ENCODE results near the gene DNAH9.

The DNAH9 gene

GRCh38 chr17:11564589-11565380, 33.5 kb upstream of the DNAH9 start:
- no peak for DNase-seq (ENCODE audit: extremely low spot score)
- CTCF ChIA-PET: no interaction called here
- POLR2A ChIA-PET: no interaction called here
- TF ChIP-seq CTCF (IDR thresholded peaks at IDR 0.05; ENCODE audit: control extremely low read depth, extremely low read depth, low read depth, missing control alignments): no peak

GRCh38 chr17:11565591-11565990, 32.7 kb upstream of the DNAH9 start:
- ChIA-PET CTCF (no interaction called here), POLR2A (no interaction called here)
- DNase-seq (ENCODE audit: extremely low spot score): no peak
- TF ChIP-seq CTCF (IDR thresholded peaks at IDR 0.05; ENCODE audit: control extremely low read depth, extremely low read depth, low read depth, missing control alignments): no peak

GRCh38 chr17:11578998-11579397, 19.3 kb upstream of the DNAH9 start:
- CTCF ChIA-PET: no interaction called here
- no peak for TF ChIP-seq CTCF (IDR thresholded peaks at IDR 0.05; ENCODE audit: control extremely low read depth, extremely low read depth, low read depth, missing control alignments)
- no peak for DNase-seq (ENCODE audit: extremely low spot score)
- POLR2A ChIA-PET: no interaction called here

GRCh38 chr17:11580677-11581076, 17.6 kb upstream of the DNAH9 start:
- CTCF ChIA-PET: no interaction called here
- POLR2A ChIA-PET: no interaction called here
- TF ChIP-seq CTCF (IDR thresholded peaks at IDR 0.05; ENCODE audit: control extremely low read depth, extremely low read depth, low read depth, missing control alignments): no peak
- no peak for DNase-seq (ENCODE audit: extremely low spot score)

GRCh38 chr17:11582217-11582616, 16.1 kb upstream of the DNAH9 start:
- no peak for DNase-seq (ENCODE audit: extremely low spot score)
- ChIA-PET CTCF (no interaction called here), POLR2A (no interaction called here)
- TF ChIP-seq CTCF (IDR thresholded peaks at IDR 0.05; ENCODE audit: control extremely low read depth, extremely low read depth, low read depth, missing control alignments): no peak

GRCh38 chr17:11583306-11583992, 14.8 kb upstream of the DNAH9 start:
- TF ChIP-seq CTCF (IDR thresholded peaks at IDR 0.05; ENCODE audit: control extremely low read depth, extremely low read depth, low read depth, missing control alignments): no peak
- ChIA-PET POLR2A (no interaction called here), CTCF (interaction anchor here (0.7 kb wide), 1 partner anchor 61 kb away, joined by 3 read pairs; no protein-coding TSS in a partner anchor)
- DNase-seq (ENCODE audit: extremely low spot score): no peak

Measured in GM10248 (cell line).